ENCODE results near the gene GPT2.

Gene GPT2

DNA sequence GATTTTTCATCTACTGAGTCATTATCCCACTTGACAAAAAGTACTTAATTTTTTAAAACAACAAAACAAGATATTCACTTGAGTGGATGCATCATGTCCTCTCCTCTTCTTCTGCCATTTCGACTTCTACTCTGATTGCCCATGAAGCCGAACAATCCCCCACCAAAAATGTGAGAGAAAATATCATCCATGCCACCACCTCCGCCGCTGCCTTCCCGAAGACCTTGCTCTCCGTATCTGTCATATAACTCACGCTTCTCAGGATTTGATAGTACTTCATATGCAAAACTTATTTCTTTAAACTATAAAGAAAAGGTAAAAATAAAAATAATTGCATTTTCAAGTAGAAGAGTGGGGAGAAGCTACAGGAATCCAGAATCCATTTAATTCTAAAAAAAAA, 87.1 kb downstream of the GPT2 start:
- no peak for DNase-seq

DNA sequence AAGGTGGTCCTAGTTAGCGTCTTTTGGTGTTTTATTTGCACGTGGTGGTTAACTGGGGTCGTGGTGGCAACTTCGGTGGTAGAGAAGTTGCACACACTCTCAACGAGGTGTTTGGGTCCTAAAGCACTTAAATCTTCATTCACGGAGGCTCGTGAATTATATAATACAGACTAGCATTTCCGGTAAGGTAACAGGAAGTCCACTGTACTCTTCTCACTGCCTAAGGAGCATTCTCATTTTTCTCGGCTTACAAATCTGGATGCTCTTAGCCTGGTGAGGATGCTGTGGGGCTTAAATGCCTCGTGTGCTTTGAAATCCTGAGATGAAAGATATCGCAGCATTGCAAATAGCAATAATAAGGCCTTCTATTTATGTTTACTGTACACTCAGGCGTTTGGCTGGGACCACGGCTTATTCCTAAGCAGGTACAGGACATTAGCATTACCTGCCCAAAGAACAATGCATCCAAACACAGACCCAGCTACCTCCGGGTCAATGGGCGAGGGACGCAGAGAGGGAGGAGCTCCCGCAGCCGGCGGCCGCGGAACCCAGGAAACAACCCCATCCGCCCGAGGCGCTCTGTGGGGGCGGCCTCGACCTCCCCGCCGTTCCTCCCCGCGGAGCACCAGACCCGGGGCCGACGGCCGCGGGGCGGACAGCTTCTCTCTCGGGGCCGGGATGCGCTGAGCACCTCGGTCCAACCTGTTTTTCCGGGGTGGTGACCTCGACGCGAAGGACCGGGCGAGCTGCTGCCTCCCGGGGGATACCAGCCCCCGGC, 88.5 kb downstream of the GPT2 start:
- DNase-seq, result peak in 4 of 5 donors; percentile 12 to 45 (median 32)

DNA sequence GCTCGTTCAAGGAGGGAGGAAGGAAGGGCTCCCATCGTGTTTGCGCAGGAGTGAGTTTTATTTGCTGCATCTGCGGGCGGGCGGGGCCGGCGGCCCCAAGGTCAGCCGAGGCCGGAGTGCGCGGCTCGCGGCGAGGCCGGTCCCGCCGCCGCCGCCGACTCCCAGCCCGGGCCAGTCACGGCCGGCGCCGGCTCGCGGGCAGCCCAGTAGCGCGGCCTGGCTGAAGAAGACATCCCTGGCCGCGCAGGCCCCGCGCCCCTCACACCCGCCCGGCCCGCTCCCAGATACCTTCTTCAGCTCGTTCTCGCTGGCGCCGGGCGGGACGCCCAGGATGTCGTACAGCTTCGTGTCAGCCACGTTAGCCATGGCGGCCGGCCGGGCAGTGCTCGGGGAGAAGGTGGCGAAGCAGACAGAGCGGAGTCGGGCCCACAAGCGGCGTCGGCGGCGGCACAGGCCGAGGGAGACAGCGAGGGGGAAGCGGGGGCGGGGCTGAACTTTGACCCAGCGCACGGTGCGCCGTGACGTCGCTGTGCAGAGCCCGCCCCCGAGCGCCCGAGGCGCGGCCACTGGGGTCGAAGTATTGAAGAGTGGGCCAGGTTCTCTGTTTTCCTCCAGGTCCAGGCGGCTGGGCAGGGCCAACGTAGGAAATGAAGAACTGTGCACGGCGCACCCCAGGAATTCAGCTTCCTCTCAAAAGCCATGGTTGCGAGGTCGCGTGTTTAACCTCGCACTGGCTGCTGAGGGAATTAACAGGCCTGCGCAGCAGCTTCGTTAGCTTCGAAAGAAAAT, 89.2 kb downstream of the GPT2 start, which contains the start of gene DNAJA2:
Gene DNAJA2 (minus strand): TSS at position 468 of the 789 bp plus-strand sequence. CDS start 102 bp downstream, at position 366.
- DNase-seq, result peak; percentile 83 to 91 (median 89)

DNA sequence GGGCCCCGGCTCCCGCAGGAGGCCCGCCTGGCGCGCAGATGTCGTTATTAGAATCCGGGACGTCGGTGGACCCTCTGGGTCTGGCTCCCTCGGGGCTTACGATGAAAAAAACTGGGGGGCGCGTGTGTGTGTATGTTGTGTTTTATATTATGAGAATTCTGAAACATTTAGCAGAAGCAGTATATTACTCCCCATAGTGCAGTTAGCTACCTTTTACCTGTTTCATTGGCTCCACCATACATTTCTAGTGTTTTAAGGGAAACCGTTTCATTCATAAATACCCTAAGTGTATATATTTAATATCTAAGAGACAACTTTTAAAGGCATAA, 89.8 kb downstream of the GPT2 start:
- no peak for DNase-seq

DNA sequence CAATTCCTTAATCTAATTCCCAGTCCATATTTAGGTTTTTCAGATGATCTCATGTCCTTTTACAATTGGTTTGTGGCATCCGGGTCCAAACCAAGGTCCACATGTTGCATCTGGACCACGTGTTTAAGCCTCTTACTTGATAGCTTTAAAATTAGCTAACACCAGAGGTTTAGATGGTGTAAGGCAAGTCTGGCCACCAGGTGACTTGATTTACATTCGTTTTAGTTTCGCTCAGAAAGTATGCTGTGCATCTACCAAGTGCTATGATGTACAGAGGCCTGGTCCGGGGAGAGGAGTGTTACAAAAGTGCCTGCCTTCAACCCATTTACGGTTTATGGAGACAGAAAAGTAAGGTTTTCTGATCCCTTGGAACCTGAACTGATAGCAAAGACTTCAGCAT, 90.2 kb downstream of the GPT2 start:
- peak in 2 of 5 donors; percentile 6 to 64 for DNase-seq

DNA sequence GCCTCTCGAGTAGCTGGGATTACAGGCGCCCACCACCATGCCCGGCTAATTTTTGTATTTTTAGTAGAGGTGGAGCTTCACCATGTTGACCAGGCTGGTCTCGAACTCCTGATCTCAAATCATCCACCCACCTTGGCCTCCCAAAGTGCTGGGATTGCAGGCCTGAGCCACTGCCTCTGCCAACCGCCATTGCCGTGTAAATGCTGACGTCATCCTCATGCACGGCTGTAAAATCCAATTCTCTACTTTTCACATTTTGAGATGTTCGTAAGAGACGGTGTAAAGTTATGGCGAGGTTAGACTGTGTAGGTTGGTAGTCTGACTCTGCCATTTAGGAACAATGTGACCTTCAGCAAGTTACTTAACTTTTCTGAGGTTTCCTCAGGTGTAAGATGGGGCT, 91.0 kb downstream of the GPT2 start:
- DNase-seq, result no peak

DNA sequence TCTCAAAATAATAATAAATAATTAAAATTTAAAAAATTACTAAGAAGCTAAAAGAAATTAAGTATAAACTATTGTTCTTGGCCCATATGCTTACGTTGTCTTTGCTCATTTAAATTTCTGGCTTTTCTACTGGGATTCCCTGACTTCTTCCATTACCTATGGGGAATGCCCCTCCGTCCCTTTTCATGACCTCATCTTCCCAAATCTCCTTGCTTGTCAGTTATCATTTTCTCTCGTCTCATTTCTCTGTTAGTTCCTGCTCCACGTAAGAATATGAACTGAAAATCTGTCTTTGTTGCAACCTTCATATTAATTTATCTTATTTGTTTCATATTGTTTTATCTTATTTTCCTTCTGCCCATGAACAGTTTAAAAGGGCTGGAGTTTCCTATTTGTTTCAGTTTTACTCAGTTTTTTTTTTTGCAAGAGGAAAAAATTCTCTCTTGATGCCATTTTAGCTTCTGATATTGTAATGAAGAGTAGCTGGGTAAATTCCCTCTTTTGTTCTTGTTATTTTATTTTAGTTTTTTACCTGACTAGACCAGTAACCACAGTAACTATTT, 91.8 kb downstream of the GPT2 start:
- no peak for DNase-seq

DNA sequence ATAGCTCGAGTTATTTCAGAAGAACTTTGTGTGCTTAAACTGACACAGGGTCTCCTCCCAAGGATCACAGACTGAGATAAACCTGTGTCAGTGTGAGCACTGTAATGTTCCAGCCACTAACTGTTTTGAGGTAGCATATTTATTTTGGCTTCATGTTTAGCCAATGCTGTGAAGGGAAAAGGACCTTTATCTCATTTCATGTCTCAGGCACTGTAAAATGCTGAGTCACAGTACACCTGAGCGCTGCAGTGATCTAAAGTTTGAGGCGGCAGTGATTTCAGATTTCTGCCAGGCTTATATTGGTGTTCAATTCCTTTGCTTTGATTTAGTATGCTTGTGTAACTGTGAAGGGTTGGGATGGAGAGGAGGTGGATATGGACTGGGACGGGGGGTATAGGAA, 92.4 kb downstream of the GPT2 start:
- peak in 1 of 5 donors; percentile 19 for DNase-seq
